ENCODE measurements around the gene JAZF1.

DNA sequence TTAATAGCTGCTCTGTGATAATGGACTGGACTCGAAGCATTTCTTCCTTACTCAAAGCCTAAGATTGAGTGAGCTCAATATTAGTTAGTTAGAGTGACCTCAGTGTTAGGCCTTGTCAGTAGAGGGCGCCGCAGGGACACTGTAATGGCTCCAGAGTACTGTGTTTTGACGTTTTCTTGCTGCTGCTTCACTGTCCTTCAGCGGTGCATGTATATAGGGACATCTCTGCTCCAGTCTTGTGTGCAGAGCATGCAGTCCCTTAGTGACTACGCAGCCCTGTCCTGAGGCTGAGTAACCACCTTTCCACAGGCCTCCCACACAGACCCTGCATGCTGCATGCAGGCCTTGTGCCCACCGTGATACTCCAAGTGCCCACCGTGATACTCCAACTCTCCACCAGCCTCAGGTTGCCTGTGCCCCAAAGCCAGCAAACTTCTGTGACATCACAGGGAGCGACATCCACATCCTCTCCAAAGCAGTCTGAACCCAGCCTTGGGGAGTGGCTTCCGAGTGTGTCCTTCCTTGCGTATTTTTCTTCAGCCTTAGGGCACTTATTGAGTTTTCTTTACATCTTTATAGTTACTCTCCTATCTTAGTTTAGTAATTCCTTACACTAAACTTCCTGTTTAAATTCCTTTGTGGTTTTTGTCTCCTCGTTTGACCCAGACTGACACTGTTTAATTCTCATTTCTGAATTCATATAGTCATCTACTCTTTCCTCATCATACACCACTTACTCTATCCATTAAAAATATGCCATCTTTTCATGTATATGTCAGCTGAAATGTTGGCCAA is 118.2 kb downstream of the JAZF1 start:
- TF ChIP-seq POLR2A (IDR thresholded peaks at IDR 0.05; ENCODE audit: low read depth), result no peak
- TF ChIP-seq, protein P1, sequence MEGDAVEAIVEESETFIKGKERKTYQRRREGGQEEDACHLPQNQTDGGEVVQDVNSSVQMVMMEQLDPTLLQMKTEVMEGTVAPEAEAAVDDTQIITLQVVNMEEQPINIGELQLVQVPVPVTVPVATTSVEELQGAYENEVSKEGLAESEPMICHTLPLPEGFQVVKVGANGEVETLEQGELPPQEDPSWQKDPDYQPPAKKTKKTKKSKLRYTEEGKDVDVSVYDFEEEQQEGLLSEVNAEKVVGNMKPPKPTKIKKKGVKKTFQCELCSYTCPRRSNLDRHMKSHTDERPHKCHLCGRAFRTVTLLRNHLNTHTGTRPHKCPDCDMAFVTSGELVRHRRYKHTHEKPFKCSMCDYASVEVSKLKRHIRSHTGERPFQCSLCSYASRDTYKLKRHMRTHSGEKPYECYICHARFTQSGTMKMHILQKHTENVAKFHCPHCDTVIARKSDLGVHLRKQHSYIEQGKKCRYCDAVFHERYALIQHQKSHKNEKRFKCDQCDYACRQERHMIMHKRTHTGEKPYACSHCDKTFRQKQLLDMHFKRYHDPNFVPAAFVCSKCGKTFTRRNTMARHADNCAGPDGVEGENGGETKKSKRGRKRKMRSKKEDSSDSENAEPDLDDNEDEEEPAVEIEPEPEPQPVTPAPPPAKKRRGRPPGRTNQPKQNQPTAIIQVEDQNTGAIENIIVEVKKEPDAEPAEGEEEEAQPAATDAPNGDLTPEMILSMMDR (IDR thresholded peaks at IDR 0.05), result peak; percentile 64 to 75 (median 70)
